Measurements from ENCODE around the gene PIM1. TPM values are rescaled to one million over a fixed set of nuclear protein-coding genes. Genes with fewer than 3 reads are reported as not detected.
A peak's percentile ranks its signal among the peaks of the same experiment; 100 is the strongest.

The PIM1 gene
- total and polyA plus RNA-seq, 9 of the 15 experiments (the other 6 are each of a cell fraction or from before 2014, with no cell fraction given): 19.0 to 789 (median 212) TPM

DNA sequence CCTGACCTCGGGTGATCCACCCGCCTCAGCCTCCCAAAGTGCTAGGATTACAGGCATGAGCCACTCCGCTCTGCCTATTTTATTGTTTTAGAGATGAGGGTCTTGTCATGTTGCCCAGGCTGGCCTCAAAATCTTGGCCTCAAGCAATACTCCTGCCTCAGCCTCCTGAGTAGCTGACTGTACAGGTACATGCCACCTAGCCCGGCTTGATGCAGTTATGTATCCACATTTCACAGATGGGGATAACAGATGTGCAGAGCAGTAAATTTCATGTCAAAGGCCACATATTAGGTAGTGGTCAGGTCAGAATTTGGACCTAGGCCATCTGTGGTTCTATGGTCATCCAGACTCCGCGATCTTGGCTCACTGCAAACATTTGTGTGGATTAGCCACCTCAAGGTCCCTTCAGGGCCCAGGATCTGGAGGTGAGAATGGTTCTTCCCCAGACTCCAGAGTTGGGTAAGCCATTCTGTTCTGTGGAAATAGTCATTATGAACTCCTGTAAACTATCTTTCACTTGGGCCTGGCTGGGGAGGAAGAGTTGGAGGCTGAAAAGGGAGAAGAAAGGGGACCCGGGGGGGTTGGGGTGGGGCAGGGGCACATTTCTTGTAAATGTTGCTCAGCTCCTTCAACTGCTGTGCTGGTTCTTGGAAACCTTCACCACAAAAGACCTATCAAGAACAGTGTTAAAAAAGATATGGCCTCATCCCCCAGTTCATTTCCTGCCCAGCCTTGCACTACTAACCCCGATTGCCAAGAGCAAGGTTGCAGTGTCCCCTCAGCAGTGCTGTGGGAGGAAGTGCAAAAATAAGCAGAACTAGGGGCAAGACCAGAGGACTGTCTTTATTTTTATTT, 13.0 kb downstream of the PIM1 start (continued):
- TF ChIP-seq ZNF717 (CRISPR knock-in tag; IDR thresholded peaks at IDR 0.05) (0 out of 2 replicates have a peak, but pooled peaks have one; percentile 61), ILK (tag; IDR thresholded peaks at IDR 0.05; ENCODE audit: borderline replicate concordance, low read depth) (peak; percentile 5; the same call in 1 of the 2 replicates), ZNF12 (CRISPR knock-in tag; IDR thresholded peaks at IDR 0.05) (no peak), EGR1 (conservative IDR thresholded peaks at IDR 0.05) (peak; percentile 65), RCOR1 (IDR thresholded peaks at IDR 0.05; ENCODE audit: borderline replicate concordance in 1 of 2, low read depth in 2 of 2, low read length in 2 of 2) (peak; percentile 93 to 97), POU5F1 (IDR thresholded peaks at IDR 0.05; ENCODE audit: borderline replicate concordance, low read depth, low read length, partially characterized antibody) (no peak), FOXJ2 (tag; IDR thresholded peaks at IDR 0.05) (no peak), HOXB6 (CRISPR knock-in tag; IDR thresholded peaks at IDR 0.05; ENCODE audit: borderline replicate concordance) (no peak), SPI1 (IDR thresholded peaks at IDR 0.05; ENCODE audit: borderline replicate concordance, low read depth, low read length) (peak; percentile 99), TCF7 (IDR thresholded peaks at IDR 0.05; ENCODE audit: borderline replicate concordance) (peak; percentile 79; the same call in 1 of the 2 replicates), ZNF324 (CRISPR knock-in tag; IDR thresholded peaks at IDR 0.05) (peak; percentile 40; the same call in 1 of the 2 replicates), DMBX1 (CRISPR knock-in tag; IDR thresholded peaks at IDR 0.05; ENCODE audit: borderline replicate concordance) (peak; percentile 96), CBX5 (IDR thresholded peaks at IDR 0.05; ENCODE audit: borderline replicate concordance, low read depth) (no peak), RBM17 (IDR thresholded peaks at IDR 0.05; ENCODE audit: borderline replicate concordance, low read depth, low read length) (no peak), CBX2 (IDR thresholded peaks at IDR 0.05; ENCODE audit: insufficient read depth, low read length, poor library complexity, severe bottlenecking) (no peak)
- TF ChIP-seq, protein P1, sequence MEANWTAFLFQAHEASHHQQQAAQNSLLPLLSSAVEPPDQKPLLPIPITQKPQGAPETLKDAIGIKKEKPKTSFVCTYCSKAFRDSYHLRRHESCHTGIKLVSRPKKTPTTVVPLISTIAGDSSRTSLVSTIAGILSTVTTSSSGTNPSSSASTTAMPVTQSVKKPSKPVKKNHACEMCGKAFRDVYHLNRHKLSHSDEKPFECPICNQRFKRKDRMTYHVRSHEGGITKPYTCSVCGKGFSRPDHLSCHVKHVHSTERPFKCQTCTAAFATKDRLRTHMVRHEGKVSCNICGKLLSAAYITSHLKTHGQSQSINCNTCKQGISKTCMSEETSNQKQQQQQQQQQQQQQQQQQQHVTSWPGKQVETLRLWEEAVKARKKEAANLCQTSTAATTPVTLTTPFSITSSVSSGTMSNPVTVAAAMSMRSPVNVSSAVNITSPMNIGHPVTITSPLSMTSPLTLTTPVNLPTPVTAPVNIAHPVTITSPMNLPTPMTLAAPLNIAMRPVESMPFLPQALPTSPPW (CRISPR knock-in tag; IDR thresholded peaks at IDR 0.05): peak; percentile 100
- TF ChIP-seq, protein P2, sequence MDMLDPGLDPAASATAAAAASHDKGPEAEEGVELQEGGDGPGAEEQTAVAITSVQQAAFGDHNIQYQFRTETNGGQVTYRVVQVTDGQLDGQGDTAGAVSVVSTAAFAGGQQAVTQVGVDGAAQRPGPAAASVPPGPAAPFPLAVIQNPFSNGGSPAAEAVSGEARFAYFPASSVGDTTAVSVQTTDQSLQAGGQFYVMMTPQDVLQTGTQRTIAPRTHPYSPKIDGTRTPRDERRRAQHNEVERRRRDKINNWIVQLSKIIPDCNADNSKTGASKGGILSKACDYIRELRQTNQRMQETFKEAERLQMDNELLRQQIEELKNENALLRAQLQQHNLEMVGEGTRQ (CRISPR knock-in tag; IDR thresholded peaks at IDR 0.05): no peak
- TF ChIP-seq, protein P3, sequence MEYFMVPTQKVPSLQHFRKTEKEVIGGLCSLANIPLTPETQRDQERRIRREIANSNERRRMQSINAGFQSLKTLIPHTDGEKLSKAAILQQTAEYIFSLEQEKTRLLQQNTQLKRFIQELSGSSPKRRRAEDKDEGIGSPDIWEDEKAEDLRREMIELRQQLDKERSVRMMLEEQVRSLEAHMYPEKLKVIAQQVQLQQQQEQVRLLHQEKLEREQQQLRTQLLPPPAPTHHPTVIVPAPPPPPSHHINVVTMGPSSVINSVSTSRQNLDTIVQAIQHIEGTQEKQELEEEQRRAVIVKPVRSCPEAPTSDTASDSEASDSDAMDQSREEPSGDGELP (CRISPR knock-in tag; IDR thresholded peaks at IDR 0.05; ENCODE audit: borderline replicate concordance): no peak
- TF ChIP-seq, protein P4, sequence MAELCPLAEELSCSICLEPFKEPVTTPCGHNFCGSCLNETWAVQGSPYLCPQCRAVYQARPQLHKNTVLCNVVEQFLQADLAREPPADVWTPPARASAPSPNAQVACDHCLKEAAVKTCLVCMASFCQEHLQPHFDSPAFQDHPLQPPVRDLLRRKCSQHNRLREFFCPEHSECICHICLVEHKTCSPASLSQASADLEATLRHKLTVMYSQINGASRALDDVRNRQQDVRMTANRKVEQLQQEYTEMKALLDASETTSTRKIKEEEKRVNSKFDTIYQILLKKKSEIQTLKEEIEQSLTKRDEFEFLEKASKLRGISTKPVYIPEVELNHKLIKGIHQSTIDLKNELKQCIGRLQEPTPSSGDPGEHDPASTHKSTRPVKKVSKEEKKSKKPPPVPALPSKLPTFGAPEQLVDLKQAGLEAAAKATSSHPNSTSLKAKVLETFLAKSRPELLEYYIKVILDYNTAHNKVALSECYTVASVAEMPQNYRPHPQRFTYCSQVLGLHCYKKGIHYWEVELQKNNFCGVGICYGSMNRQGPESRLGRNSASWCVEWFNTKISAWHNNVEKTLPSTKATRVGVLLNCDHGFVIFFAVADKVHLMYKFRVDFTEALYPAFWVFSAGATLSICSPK (IDR thresholded peaks at IDR 0.05; ENCODE audit: borderline replicate concordance): no peak
- TF ChIP-seq, protein P5, sequence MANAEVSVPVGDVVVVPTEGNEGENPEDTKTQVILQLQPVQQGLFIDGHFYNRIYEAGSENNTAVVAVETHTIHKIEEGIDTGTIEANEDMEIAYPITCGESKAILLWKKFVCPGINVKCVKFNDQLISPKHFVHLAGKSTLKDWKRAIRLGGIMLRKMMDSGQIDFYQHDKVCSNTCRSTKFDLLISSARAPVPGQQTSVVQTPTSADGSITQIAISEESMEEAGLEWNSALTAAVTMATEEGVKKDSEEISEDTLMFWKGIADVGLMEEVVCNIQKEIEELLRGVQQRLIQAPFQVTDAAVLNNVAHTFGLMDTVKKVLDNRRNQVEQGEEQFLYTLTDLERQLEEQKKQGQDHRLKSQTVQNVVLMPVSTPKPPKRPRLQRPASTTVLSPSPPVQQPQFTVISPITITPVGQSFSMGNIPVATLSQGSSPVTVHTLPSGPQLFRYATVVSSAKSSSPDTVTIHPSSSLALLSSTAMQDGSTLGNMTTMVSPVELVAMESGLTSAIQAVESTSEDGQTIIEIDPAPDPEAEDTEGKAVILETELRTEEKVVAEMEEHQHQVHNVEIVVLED (CRISPR knock-in tag; IDR thresholded peaks at IDR 0.05): peak; percentile 11; the same call in 1 of the 2 replicates
